GM12878 (cell line): ENCODE measurements around the gene STPG4. TPM values are rescaled to one million over a fixed set of nuclear protein-coding genes. Genes with fewer than 3 reads are reported as not detected.

ENCODE experiments used
- CUX1 ChIP-seq: IDR thresholded peaks from 2 replicates; pipeline ENCODE4 v1.6.1; 2012; ENCODE audit warnings: improper control_type of control experiment, low read depth, low read length; ENCODE audit not compliant: insufficient replicate concordance
- ESRRA ChIP-seq: IDR thresholded peaks from 2 replicates; pipeline ENCODE4 v1.6.1; 2012; ENCODE audit warnings: mild to moderate bottlenecking, low read length, improper control_type of control experiment
- FOXM1 ChIP-seq: IDR thresholded peaks from 2 replicates; pipeline ENCODE4 v1.6.1; 2012; ENCODE audit warnings: low read depth, mild to moderate bottlenecking, inconsistent platforms, low read length, moderate library complexity
- PBX3 ChIP-seq: IDR thresholded peaks from 2 replicates; pipeline ENCODE4 v1.6.1; 2011; ENCODE audit warnings: mild to moderate bottlenecking, low read depth, low read length, moderate library complexity; ENCODE audit not compliant: insufficient replicate concordance
- polyA plus RNA-seq, 11 experiments: library from polyadenylated mRNA; depleted of rRNA in 4 of 11; unstranded in 6 of 11; stranded (reverse) in 5 of 11; fragments of >200 nt; fragmentation: Nextera tagmentation in 4 of 11; fragmentation: Illumina TruSeq in 1 of 11; extraction: Ambion mirVana in 4 of 11; extraction: Trizol in 1 of 11; gene quantifications; 1 replicate in 1 of 11; 2 replicates in 10 of 11; pipeline versions ENCODE4 v1.2.1 to v1.2.3, GENCODE V29; 2011 to 2016; ENCODE audit warnings: inconsistent platforms in 2 of 11, missing spikeins in 2 of 11, low read depth in 1 of 11
- total RNA-seq, 4 experiments: library from RNA; depleted of rRNA in 3 of 4; stranded (reverse); fragments of >200 nt in 3 of 4; fragmentation: Illumina TruSeq in 1 of 4; extraction: Trizol in 1 of 4; gene quantifications; 2 replicates each; pipeline versions ENCODE4 v1.2.1 to v1.2.3, GENCODE V29; 2013 to 2021

Gene STPG4
- total and polyA plus RNA-seq, 10 of the 15 experiments (the other 5 are each of a cell fraction or from before 2014, with no cell fraction given): 0.10 to 0.29 (median 0.19) TPM; not detected in 3

GRCh38 chr2:47118581-47118980 lies 36.5 kb downstream of the STPG4 start (continued):
- no peak for TF ChIP-seq PBX3
- no peak for TF ChIP-seq FOXM1
- TF ChIP-seq ESRRA: no peak
- no peak for TF ChIP-seq CUX1
